ENCODE results near the gene MAP4K2. TPM values are rescaled to one million over a fixed set of nuclear protein-coding genes. Genes with fewer than 3 reads are reported as not detected.
A peak's percentile ranks its signal among the peaks of the same experiment; 100 is the strongest.

The MAP4K2 gene
- total and polyA plus RNA-seq, 2 of the 4 experiments (the other 2 are of a cell fraction) = 11.7 to 16.6 TPM

DNA sequence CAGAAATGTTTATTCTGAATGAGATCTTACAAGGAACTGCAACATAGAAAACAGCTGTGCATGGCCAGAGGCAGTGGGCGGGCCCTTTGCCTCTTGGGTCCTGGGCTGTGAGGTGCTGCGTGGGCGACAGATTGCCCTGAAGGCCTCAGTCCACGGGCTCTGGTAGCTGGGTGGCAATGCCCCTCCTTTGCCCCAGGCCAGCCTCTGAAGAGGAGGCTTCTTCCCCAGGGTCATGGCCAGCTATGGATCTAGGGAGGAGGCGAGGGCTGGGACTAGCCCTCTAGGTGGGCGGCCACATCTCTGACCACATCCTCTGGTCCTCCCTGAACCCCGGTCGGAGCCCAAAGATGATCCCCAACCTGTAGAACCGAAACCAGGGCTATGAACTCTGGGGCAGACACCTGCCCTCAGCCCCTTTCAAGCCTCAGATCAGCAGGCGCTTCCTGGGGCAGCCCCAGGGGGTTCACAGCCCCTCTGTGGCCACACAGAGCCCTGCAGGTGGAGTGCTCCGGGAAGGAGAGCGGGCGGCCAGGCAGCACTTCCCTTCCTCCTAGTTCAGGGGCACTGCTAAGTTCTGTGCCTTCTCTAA, 48.1 kb upstream of the MAP4K2 start:
- peaks cover 16 to 66% of the 10 kb centered on the region in 2 experiments; a peak in 3 of 4 replicates for H3K79me1 ChIP-seq (ENCODE audit: low read depth in 1 of 2, low read length in 2 of 2)
- WGBS, 2 experiments (ENCODE audit: extremely low coverage in 2 of 2, insufficient read length in 1 of 2) = 51% methylated on average over 4 of the region's 13 CpGs; no CpG with 5 or more reads in 1 of the 2 experiments
- no peak overlapping the region for H3K23ac ChIP-seq (ENCODE audit: low read depth, low read length)
- no peak overlapping the region for H2AFZ ChIP-seq (replicated peaks; ENCODE audit: low read length, poor library complexity)
- ATAC-seq (ENCODE audit: low read depth) (peak; percentile 15; the same call in 1 of the 2 replicates), DNase-seq (no peak)
- H2BK5ac ChIP-seq (ENCODE audit: low read depth, low read length, poor library complexity, severe bottlenecking) = peak overlapping the region; percentile 21
- no peak overlapping the region for H3K18ac ChIP-seq (ENCODE audit: low read depth, low read length)
- peaks cover 20% of the 10 kb centered on the region for H3K9me1 ChIP-seq (ENCODE audit: insufficient read depth, low read length)
- ChIA-PET POLR2A (ENCODE audit: unreplicated experiment) (interaction anchor here (0.5 to 1.0 kb wide), 2 partner anchors 26 to 35 kb away, joined by 4 read pairs; no protein-coding TSS in a partner anchor), CTCF (interaction anchor here (1.1 to 1.4 kb wide), 3 partner anchors 24 to 60 kb away, joined by 3 read pairs; no protein-coding TSS in a partner anchor)
- no peak overlapping the region for H2BK15ac ChIP-seq (ENCODE audit: low read depth, low read length)
- H3K9ac ChIP-seq (ENCODE audit: low read depth, low read length) = no peak overlapping the region
- no TSS peak for BruUV-seq (replicated peaks)
- H3K4me1 ChIP-seq (ENCODE audit: control insufficient read depth, insufficient read depth, low read length) = peaks cover 30% of the 10 kb centered on the region
- in situ Hi-C loops (cut with MboI; ENCODE audit: low sequenced_read_pairs) = no loop called here
- no peak overlapping the region for H2BK20ac ChIP-seq (ENCODE audit: low read depth, low read length)
- 0 out of 2 replicates have a peak overlapping the region, but pooled peaks have one; percentile 60 for H2AK5ac ChIP-seq (ENCODE audit: low read depth, low read length)
- no peak overlapping the region for H3K14ac ChIP-seq (replicated peaks; ENCODE audit: low read depth, low read length)
- no peak overlapping the region for H3K4ac ChIP-seq (ENCODE audit: low read depth, low read length)
- no peak overlapping the region for H4K91ac ChIP-seq (ENCODE audit: insufficient read depth, low read depth, low read length)
- intact Hi-C loops (cut with micrococcal nuclease) = no loop called here
- H3K9me3 ChIP-seq (ENCODE audit: control insufficient read depth, insufficient read depth, low read length) = no peaks in the 10 kb centered on the region
- peaks cover 22% of the 10 kb centered on the region for H3K36me3 ChIP-seq (ENCODE audit: control insufficient read depth, insufficient read depth, low read length)
- H4K8ac ChIP-seq (ENCODE audit: low read depth in 2 of 2, low read length in 2 of 2) = no peak overlapping the region
- no peaks in the 10 kb centered on the region for H3K27me3 ChIP-seq (ENCODE audit: control insufficient read depth, insufficient read depth, low read length)
- dilution Hi-C loops (cut with HindIII; ENCODE audit: low sequenced_read_pairs, unreplicated experiment) = no loop called here
- no peak overlapping the region for H2AK9ac ChIP-seq (replicated peaks; ENCODE audit: low read depth, low read length, poor library complexity)
- 0 out of 2 replicates have a peak overlapping the region, but pooled peaks have one; percentile 1 for H2BK120ac ChIP-seq (ENCODE audit: low read depth, low read length)
- H3K56ac ChIP-seq (ENCODE audit: extremely low read depth, insufficient read depth, low read length) = no peak overlapping the region
- H4K5ac ChIP-seq (ENCODE audit: low read depth, low read length) = no peak overlapping the region
- H3K4me2 ChIP-seq (ENCODE audit: low read depth, low read length) = no peak overlapping the region
- peak overlapping the region; percentile 6 for H3K27ac ChIP-seq (ENCODE audit: insufficient read depth, low read length)
- no peak overlapping the region for H3K4me3 ChIP-seq (ENCODE audit: insufficient read depth, low read depth, low read length)
- peaks cover 5% of the 10 kb centered on the region; the same call in 1 of the 2 replicates for H4K20me1 ChIP-seq (ENCODE audit: insufficient read depth, low read length)
- TF ChIP-seq, protein P1, sequence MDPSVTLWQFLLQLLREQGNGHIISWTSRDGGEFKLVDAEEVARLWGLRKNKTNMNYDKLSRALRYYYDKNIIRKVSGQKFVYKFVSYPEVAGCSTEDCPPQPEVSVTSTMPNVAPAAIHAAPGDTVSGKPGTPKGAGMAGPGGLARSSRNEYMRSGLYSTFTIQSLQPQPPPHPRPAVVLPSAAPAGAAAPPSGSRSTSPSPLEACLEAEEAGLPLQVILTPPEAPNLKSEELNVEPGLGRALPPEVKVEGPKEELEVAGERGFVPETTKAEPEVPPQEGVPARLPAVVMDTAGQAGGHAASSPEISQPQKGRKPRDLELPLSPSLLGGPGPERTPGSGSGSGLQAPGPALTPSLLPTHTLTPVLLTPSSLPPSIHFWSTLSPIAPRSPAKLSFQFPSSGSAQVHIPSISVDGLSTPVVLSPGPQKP (IDR thresholded peaks at IDR 0.05; ENCODE audit: borderline replicate concordance, low read depth, low read length) = no peak
- TF ChIP-seq MXI1 (IDR thresholded peaks at IDR 0.05; ENCODE audit: borderline replicate concordance, low read depth, low read length) (no peak), RFX5 (IDR thresholded peaks at IDR 0.05; ENCODE audit: low read depth, low read length) (no peak), MAZ (IDR thresholded peaks at IDR 0.05; ENCODE audit: borderline replicate concordance, low read depth, low read length) (no peak), BHLHE40 (IDR thresholded peaks at IDR 0.05; ENCODE audit: low read depth, low read length) (no peak), NFE2L2 (IDR thresholded peaks at IDR 0.05; ENCODE audit: low read depth, low read length) (no peak), RCOR1 (IDR thresholded peaks at IDR 0.05; ENCODE audit: insufficient replicate concordance, low read length) (no peak), POLR2A (IDR thresholded peaks at IDR 0.05; ENCODE audit: low read depth, low read length) (no peak), CEBPB (IDR thresholded peaks at IDR 0.05; ENCODE audit: low read depth, low read length) (no peak), MAFK (IDR thresholded peaks at IDR 0.05; ENCODE audit: low read depth, low read length) (no peak), RAD21 (IDR thresholded peaks at IDR 0.05; ENCODE audit: low read length) (no peak), SMC3 (IDR thresholded peaks at IDR 0.05; ENCODE audit: low read depth, low read length) (no peak), FOS (IDR thresholded peaks at IDR 0.05; ENCODE audit: low read depth, low read length) (no peak)
- TF ChIP-seq, protein P2, sequence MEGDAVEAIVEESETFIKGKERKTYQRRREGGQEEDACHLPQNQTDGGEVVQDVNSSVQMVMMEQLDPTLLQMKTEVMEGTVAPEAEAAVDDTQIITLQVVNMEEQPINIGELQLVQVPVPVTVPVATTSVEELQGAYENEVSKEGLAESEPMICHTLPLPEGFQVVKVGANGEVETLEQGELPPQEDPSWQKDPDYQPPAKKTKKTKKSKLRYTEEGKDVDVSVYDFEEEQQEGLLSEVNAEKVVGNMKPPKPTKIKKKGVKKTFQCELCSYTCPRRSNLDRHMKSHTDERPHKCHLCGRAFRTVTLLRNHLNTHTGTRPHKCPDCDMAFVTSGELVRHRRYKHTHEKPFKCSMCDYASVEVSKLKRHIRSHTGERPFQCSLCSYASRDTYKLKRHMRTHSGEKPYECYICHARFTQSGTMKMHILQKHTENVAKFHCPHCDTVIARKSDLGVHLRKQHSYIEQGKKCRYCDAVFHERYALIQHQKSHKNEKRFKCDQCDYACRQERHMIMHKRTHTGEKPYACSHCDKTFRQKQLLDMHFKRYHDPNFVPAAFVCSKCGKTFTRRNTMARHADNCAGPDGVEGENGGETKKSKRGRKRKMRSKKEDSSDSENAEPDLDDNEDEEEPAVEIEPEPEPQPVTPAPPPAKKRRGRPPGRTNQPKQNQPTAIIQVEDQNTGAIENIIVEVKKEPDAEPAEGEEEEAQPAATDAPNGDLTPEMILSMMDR (conservative IDR thresholded peaks at IDR 0.05; ENCODE audit: low read depth, low read length) = no peak
- TF ChIP-seq, protein P3, sequence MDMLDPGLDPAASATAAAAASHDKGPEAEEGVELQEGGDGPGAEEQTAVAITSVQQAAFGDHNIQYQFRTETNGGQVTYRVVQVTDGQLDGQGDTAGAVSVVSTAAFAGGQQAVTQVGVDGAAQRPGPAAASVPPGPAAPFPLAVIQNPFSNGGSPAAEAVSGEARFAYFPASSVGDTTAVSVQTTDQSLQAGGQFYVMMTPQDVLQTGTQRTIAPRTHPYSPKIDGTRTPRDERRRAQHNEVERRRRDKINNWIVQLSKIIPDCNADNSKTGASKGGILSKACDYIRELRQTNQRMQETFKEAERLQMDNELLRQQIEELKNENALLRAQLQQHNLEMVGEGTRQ (IDR thresholded peaks at IDR 0.05; ENCODE audit: low read depth, low read length) = no peak

Measured in IMR-90 (cell line).